Caco-2 (cell line): ENCODE data around the gene MRTFA. TPM values are rescaled to one million over a fixed set of nuclear protein-coding genes. Genes with fewer than 3 reads are reported as not detected.

Source experiments
- BruUV-seq: library from RNA; stranded (reverse); fragments of 400-500 nt; replicated peaks from 2 replicates; lab custom pipeline; 2021; lab: Mats Ljungman, UMichigan
- CTCF ChIA-PET: fragments of 300-600 bp; sonication (Branson Sonifier 250); formaldehyde crosslinking; loops from one replicate; lab custom pipeline; 2022; ENCODE audit warnings: antibody characterized with exemption; lab: Charles Lee
- POLR2A ChIA-PET: fragments of 300-600 bp; sonication (Branson Sonifier 250); formaldehyde crosslinking; loops from one replicate; lab custom pipeline; 2022; ENCODE audit warnings: antibody characterized with exemption; lab: Charles Lee
- DNase-seq, 2 experiments: peaks; one replicate each; pipeline versions ENCODE4 v3.0.0 to v3.0.0-alpha.2; 2020 to 2022
- H3K27me3 ChIP-seq: replicated peaks from 2 replicates; pipeline ENCODE4 v1.6.0; 2011; ENCODE audit warnings: low read length; ENCODE audit not compliant: control insufficient read depth, insufficient read depth
- H3K36me3 ChIP-seq: 2 replicates; pipeline ENCODE4 v1.5.1; 2011; ENCODE audit warnings: low read length; ENCODE audit not compliant: control insufficient read depth, insufficient read depth
- H3K4me1 ChIP-seq: fragments of 250-450 bp; sonication (Bioruptor Pico); 2 replicates; pipeline ENCODE4 v1.5.1; 2020; ENCODE audit warnings: mild to moderate bottlenecking
- H3K4me3 ChIP-seq: 2 replicates; pipeline ENCODE4 v1.5.1; 2011; ENCODE audit warnings: low read depth, mild to moderate bottlenecking, control low read depth, low read length
- H3K9me3 ChIP-seq: fragments of 250-450 bp; sonication (Bioruptor Pico); 2 replicates; pipeline ENCODE4 v1.5.1; 2020; ENCODE audit warnings: mild to moderate bottlenecking, moderate library complexity
- H3K27ac Mint-ChIP-seq: one replicate; pipeline ENCODE4 v1.8.0; 2022; ENCODE audit warnings: mixed read lengths; ENCODE audit not compliant: unreplicated experiment
- H3K27me3 Mint-ChIP-seq: one replicate; pipeline ENCODE4 v1.8.0; 2022; ENCODE audit warnings: mixed read lengths; ENCODE audit not compliant: insufficient read depth, unreplicated experiment
- H3K36me3 Mint-ChIP-seq: one replicate; pipeline ENCODE4 v1.8.0; 2022; ENCODE audit warnings: mild to moderate bottlenecking, mixed read lengths; ENCODE audit not compliant: insufficient read depth, unreplicated experiment
- H3K4me1 Mint-ChIP-seq: one replicate; pipeline ENCODE4 v1.8.0; 2022; ENCODE audit warnings: low read depth, mixed read lengths; ENCODE audit not compliant: unreplicated experiment
- H3K4me3 Mint-ChIP-seq: one replicate; pipeline ENCODE4 v1.8.0; 2022; ENCODE audit warnings: mild to moderate bottlenecking, moderate library complexity, mixed read lengths; ENCODE audit not compliant: unreplicated experiment
- H3K9me3 Mint-ChIP-seq: one replicate; pipeline ENCODE4 v1.8.0; 2022; ENCODE audit warnings: mixed read lengths; ENCODE audit not compliant: unreplicated experiment
- intact Hi-C: fragments of 100-400 bp; cut with micrococcal nuclease; formaldehyde crosslinking; loops from one replicate; pipeline ENCODE4 v1.10.0; 2022; ENCODE audit not compliant: unreplicated experiment
- total RNA-seq: library from RNA; stranded (reverse); gene quantifications from 2 replicates; pipeline ENCODE4 v1.2.3, GENCODE V29; 2022
- TF ChIP-seq, protein P1 (sequence below), 2 experiments: fragments of 200-600 bp in 1 of 2; IDR thresholded peaks; 1 replicate in 1 of 2; 2 replicates in 1 of 2; pipeline versions ENCODE4 v1.5.1 to v1.8.0; 2011 to 2022; ENCODE audit warnings: antibody characterized with exemption in 1 of 2, control low read depth in 1 of 2, inconsistent platforms in 1 of 2, low read depth in 1 of 2, low read length in 1 of 2, mild to moderate bottlenecking in 1 of 2, moderate library complexity in 1 of 2; ENCODE audit not compliant: insufficient read depth in 1 of 2, severe bottlenecking in 1 of 2, unreplicated experiment in 1 of 2

Gene MRTFA
- total RNA-seq, 1 experiment from 2014 or later, result 38.7 TPM

DNA sequence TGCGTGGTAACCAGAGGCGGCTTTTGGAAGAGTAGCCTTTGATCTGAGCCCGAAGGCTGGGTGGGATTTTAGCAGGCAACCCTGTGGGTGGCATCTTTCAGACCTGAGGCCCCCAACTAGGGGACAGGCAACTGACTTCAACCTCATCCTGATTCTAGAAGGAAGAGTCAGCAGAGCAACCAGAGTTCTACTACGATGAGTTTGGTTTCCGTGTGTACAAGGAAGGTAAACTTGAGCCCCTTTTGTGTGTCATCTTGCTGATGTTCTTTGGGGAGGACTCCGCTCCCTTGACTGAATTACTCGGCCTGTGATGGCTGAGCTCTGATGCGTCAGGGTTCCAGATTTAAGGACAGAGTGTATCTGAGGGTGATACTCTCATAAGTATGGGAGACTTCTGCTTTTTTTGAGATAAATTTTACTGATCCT lies 234.5 kb downstream of the MRTFA start:
- ChIA-PET CTCF (no interaction called here), POLR2A (interaction anchor here (0.5 kb wide), 1 partner anchor 38 kb away, joined by 3 read pairs; no protein-coding TSS in a partner anchor)
- no peaks in the 10 kb centered on the region for H3K9me3 ChIP-seq
- TF ChIP-seq, protein P1, sequence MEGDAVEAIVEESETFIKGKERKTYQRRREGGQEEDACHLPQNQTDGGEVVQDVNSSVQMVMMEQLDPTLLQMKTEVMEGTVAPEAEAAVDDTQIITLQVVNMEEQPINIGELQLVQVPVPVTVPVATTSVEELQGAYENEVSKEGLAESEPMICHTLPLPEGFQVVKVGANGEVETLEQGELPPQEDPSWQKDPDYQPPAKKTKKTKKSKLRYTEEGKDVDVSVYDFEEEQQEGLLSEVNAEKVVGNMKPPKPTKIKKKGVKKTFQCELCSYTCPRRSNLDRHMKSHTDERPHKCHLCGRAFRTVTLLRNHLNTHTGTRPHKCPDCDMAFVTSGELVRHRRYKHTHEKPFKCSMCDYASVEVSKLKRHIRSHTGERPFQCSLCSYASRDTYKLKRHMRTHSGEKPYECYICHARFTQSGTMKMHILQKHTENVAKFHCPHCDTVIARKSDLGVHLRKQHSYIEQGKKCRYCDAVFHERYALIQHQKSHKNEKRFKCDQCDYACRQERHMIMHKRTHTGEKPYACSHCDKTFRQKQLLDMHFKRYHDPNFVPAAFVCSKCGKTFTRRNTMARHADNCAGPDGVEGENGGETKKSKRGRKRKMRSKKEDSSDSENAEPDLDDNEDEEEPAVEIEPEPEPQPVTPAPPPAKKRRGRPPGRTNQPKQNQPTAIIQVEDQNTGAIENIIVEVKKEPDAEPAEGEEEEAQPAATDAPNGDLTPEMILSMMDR (IDR thresholded peaks at IDR 0.05; ENCODE audit: insufficient read depth in 1 of 2, low read depth in 1 of 2, low read length in 1 of 2, severe bottlenecking in 1 of 2, unreplicated experiment in 1 of 2), result no peak
- H3K27me3 Mint-ChIP-seq, result no peaks in the 10 kb centered on the region
- no TSS peak for BruUV-seq
- H3K27me3 ChIP-seq, result no peaks in the 10 kb centered on the region
- intact Hi-C loops, result no loop called here
- H3K4me1 Mint-ChIP-seq, result peaks cover 7% of the 10 kb centered on the region
- H3K36me3 ChIP-seq, result no peaks in the 10 kb centered on the region
- no peak overlapping the region for H3K4me3 ChIP-seq
- peaks cover 50% of the 10 kb centered on the region for H3K36me3 Mint-ChIP-seq
- H3K9me3 Mint-ChIP-seq, result no peaks in the 10 kb centered on the region
- H3K4me3 Mint-ChIP-seq, result no peak overlapping the region
- H3K27ac Mint-ChIP-seq, result no peak overlapping the region
- H3K4me1 ChIP-seq, result no peaks in the 10 kb centered on the region
- DNase-seq, result no peak

DNA sequence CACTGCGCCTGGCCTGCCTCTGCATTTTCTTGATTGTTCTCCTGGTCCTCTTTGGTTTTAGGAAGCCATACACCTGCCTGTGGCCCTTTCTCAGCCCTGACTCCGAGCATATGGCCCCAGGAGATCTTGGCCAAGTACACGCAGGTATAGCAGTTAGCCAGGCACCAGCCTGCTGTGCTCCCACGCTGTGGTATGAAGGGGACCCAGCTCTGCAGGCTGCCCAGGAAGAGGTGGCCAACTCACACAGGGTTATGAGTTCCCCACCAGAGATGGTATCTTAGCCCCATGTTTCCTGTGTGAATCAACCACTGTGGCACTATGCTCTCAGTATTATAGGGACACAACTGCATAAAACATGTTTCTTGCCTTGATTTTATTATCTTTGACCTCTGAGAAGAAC lies 235.0 kb downstream of the MRTFA start:
- no TSS peak for BruUV-seq
- no peaks in the 10 kb centered on the region for H3K27me3 Mint-ChIP-seq
- Histone ChIP-seq H3K9me3 (no peaks in the 10 kb centered on the region), H3K4me1 (no peaks in the 10 kb centered on the region), H3K4me3 (no peak overlapping the region), H3K27me3 (no peaks in the 10 kb centered on the region), H3K36me3 (no peaks in the 10 kb centered on the region)
- intact Hi-C loops, result no loop called here
- peaks cover 45% of the 10 kb centered on the region for H3K36me3 Mint-ChIP-seq
- ChIA-PET POLR2A (no interaction called here), CTCF (no interaction called here)
- no peak for DNase-seq
- no peak overlapping the region for H3K27ac Mint-ChIP-seq
- TF ChIP-seq, protein P1 (IDR thresholded peaks at IDR 0.05; ENCODE audit: insufficient read depth in 1 of 2, low read depth in 1 of 2, low read length in 1 of 2, severe bottlenecking in 1 of 2, unreplicated experiment in 1 of 2), result no peak
- H3K4me1 Mint-ChIP-seq, result peaks cover 7% of the 10 kb centered on the region
- H3K9me3 Mint-ChIP-seq, result no peaks in the 10 kb centered on the region
- H3K4me3 Mint-ChIP-seq, result no peak overlapping the region

DNA sequence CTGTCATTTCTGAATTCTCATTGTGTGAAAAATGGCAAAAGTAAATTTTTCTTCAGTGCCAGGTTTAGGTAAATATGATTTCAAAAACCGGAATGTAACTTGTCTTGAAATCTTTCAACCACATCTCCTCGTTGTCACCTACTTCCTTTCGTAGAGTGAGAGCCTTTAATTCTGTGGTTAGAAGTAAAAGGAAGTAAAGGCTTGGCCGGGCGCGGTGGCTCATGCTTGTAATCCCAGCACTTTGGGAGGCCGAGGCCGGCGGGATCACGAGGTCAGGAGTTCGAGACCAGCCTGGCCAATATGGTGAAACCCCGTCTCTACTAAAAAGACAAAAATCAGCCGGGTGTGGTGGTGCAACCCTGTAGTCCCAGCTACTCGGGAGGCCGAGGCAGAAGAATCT lies 236.4 kb downstream of the MRTFA start:
- DNase-seq, result no peak
- BruUV-seq, result no TSS peak
- H3K36me3 ChIP-seq, result no peaks in the 10 kb centered on the region
- intact Hi-C loops, result no loop called here
- TF ChIP-seq, protein P1 (IDR thresholded peaks at IDR 0.05; ENCODE audit: insufficient read depth in 1 of 2, low read depth in 1 of 2, low read length in 1 of 2, severe bottlenecking in 1 of 2, unreplicated experiment in 1 of 2), result no peak
- no peaks in the 10 kb centered on the region for H3K4me1 ChIP-seq
- H3K27me3 ChIP-seq, result no peaks in the 10 kb centered on the region
- peaks cover 36% of the 10 kb centered on the region for H3K36me3 Mint-ChIP-seq
- no peak overlapping the region for H3K4me3 ChIP-seq
- no peaks in the 10 kb centered on the region for H3K27me3 Mint-ChIP-seq
- H3K9me3 Mint-ChIP-seq, result no peaks in the 10 kb centered on the region
- H3K27ac Mint-ChIP-seq, result no peak overlapping the region
- ChIA-PET POLR2A (no interaction called here), CTCF (no interaction called here)
- no peak overlapping the region for H3K4me3 Mint-ChIP-seq
- H3K4me1 Mint-ChIP-seq, result peaks cover 7% of the 10 kb centered on the region
- H3K9me3 ChIP-seq, result no peaks in the 10 kb centered on the region
